GM23248 (cell line): ENCODE data around the gene P2RX4.

ENCODE experiments used
- EZH2 ChIP-seq: fragments of 200-600 bp; sonication (generic); IDR thresholded peaks from 2 replicates; pipeline ENCODE4 v1.6.1; 2018; ENCODE audit warnings: antibody characterized with exemption, mild to moderate bottlenecking; ENCODE audit not compliant: insufficient read depth, poor library complexity, severe bottlenecking
- EZH2phosphoT487 ChIP-seq: fragments of 200-600 bp; sonication (generic); IDR thresholded peaks from 2 replicates; pipeline ENCODE4 v1.6.1; 2018; ENCODE audit warnings: antibody characterized with exemption, moderate library complexity, mild to moderate bottlenecking, low read depth; ENCODE audit not compliant: insufficient read depth

DNA sequence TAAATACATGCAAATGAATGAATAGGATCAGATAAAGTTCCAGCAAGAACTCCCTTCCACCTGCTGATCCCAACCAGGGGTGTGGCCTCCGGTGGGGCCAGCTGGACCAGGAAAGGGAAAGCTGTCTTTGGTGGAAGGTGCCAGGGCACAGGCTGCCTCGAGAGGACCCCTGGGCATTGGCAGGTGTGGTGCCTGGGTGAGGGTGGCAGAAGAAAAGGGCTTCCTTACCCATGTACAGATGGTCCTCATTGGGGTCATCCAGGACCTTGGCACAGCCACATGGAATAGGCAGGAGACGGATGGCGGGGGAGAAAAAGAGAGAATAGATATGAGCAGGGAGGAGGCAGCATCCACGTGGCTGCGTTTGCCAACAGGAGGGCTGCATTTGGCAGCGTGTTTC, 50.2 kb downstream of the P2RX4 start:
- TF ChIP-seq EZH2 (no peak), EZH2phosphoT487 (no peak)
